Kidney glomerular epithelial cell (primary cell): ENCODE measurements around the gene MTHFD2L.

ENCODE experiments used
- DNase-seq: peaks from one replicate; lab custom pipeline; 2025; lab: John Stamatoyannopoulos, UW

MTHFD2L gene

DNA sequence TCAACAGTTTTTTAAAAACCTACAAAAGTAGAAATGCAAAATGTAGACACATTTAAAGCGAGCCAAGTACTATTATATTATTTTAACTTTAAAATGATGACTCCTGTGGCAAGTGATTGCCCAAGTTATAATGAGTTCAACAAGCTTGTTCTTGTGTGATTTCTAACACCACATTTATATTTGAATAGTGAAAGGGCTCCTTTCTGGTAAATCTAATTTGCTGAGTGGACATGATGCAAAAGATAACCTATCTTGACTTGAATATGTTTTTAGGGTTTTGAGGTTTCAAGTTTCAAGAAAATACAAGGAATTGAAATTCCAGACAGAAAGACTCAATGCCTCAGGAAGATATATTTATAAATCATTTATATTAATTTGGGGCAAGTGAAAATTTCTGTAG is 149.3 kb downstream of the MTHFD2L start:
- DNase-seq: no peak

DNA sequence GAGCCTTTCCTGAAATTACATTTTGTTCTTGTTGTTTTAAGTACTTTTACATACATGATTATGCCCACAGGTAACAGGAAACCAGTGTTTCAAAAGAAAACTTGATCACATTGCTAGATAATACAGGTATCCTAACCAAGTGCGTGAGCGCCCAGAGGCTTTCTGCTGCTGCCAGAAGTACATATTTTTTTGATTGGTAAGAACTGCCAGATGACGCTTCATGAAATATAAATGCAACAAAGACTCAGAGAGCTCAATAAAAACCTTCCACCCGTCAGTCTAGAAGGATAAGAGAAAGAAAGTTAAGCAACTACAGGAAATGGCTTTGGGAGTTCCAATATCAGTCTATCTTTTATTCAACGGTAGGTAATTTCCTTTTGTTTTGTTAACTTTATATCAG is 150.3 kb downstream of the MTHFD2L start, which contains the start of gene EPGN:
TSS of gene EPGN (plus strand) at position 256 of the 400 bp plus-strand sequence. CDS start at position 320, 64 bp downstream.
- no peak for DNase-seq

DNA sequence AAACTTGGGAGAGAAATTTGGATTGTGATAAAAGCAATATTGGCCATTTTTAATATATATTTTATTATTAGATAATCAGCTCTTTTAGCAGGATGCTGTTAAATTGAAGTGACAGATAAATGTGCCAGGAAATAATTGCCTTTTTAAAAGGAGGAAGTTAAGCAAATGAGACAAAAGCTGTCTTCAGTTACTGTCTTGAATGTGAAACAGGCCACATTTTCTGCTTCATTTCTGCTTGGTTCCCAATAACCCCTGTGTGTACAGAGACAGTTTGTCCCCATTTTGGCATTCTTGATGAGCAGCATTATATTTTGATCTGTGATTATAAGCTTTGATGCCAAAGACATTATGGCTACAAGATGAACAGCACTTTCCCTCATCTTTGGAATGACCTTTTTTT is 151.3 kb downstream of the MTHFD2L start:
- no peak for DNase-seq

DNA sequence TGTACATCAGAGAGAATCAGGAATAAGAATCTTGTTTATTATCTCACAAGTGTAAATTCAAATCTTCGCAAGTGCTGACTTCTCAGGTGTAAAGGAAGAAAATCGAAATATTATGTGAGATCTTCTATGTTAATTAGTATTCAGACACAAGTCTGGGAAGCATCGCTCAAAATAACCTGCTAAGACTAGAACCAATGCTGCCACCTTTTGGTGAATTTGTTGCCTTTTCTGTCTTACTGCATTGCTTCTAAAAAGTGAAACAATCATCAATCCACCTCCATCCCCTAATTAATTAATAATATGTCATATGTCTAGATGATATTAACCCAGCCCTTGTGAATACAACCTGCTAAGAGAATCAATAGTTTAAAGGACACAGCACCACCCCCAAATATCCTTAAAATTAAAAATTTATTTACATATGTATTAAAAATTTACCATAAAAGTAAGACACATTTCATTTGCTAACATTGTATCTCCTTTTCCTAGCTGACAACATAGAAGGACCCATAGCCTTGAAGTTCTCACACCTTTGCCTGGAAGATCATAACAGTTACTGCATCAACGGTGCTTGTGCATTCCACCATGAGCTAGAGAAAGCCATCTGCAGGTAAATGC is 153.9 kb downstream of the MTHFD2L start:
- peak; percentile 67 for DNase-seq

DNA sequence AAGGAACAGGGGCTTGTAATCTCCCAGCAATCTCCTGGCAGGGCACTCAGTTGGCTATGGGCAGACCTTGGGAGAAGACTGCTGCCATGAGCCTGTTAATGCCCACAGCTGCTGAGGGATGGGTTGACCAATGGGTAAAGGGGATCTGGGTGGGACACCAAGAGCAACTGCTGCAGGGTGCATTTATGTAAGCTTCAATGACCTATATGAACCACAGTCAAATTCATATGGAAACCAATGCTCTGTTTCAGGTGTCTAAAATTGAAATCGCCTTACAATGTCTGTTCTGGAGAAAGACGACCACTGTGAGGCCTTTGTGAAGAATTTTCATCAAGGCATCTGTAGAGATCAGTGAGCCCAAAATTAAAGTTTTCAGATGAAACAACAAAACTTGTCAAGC is 156.4 kb downstream of the MTHFD2L start:
- DNase-seq: no peak

DNA sequence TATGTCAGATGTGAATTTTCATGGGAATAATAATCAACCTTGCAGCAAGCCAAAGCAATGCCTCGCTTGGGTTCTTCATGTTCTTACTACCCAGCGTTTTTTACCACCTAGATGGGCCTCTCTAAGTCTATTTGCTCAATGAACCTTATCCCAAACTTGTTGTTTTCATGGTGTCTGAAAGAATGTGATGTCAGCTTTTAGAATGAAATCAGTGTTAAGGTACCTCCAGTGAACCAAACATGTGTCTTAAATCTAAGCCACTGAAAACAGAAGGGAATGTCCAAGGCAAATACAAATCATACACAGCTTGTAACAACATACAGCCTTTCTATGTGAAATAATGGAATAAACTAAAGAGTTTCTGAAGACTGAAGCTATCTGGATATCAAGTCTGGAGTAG is 157.0 kb downstream of the MTHFD2L start:
- DNase-seq: no peak

DNA sequence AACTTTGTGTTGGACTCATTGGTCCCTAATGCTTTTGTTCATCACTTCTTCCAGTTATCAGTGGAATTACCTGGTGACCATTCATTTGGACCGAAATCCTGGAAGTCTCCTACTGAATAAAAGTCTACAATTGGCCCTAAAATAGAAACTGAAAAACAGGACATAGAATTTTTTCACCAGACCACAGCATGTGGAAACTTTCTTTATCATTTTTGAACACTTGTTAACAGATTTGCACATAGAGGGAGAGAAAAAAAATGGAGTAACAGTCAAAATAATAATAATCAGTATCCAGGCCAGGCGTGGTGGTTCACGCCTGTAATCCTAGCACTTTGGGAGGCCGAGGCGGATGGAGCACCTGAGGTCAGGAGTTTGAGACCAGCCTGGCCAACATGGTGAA is 157.5 kb downstream of the MTHFD2L start:
- no peak for DNase-seq

DNA sequence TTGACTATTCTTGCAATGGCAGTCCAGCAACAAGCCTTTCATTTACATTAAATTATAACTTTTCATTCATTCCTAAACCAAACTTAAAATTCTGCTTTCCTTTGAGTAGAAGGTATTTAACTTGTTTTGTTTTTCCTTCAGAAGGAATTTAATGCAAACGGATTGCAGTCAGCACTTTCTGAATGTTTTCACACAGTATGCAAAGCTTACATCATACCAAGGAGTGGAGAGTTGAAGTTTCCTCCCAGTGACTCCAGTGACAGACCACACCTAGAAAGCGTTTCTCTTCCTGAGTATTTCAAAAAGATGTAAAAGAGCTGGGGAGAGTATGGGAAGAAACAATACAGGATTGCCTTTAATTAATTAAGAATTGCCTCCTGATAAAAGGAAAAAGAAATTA is 158.5 kb downstream of the MTHFD2L start:
- no peak for DNase-seq

DNA sequence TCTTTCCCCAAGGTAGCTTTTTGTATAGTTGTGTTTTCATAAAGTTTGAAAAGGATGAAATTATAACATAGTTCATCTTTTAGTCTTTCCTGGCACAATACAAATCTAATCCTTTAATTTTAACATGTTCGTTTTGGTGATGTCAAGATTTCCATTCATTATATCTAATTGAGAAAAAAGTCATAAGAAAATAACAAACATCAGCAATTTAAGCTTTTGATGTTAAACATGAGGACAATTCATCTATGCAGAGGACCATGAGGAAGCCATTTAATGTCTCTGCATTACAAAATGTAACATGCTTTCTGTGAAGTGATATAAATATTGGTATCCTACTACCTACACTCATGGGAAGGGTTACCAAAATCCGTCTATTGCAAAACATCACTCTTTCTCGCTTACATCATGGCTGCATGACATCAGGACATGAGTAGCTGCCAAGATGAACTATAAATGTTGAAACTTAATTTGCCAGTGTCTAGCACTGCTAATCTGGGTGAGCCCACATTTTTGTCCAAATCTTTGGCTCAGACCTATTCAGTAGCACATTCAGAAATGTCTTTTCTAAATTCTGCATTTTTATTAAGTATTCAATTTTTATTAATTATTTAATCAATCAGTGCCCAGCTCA is 159.8 kb downstream of the MTHFD2L start:
- DNase-seq: no peak

DNA sequence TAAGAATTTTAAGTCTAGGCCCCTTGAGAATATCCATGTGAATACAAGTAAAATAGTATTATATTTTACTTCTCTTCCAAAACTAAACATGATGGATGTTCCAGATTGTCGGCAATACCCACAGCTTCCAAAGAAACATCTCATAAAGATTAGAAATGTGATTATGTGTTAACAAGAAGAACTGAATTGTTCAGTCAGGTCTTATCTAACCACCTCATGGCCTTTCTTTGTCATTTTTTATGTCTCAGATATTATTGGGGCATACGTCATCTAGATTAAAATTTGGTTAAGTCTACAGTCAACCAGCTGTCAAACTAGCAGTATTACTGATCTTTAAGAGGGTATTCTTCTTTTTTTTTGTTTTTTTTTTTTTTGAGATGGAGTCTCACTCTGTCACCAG is 160.4 kb downstream of the MTHFD2L start:
- DNase-seq: no peak

DNA sequence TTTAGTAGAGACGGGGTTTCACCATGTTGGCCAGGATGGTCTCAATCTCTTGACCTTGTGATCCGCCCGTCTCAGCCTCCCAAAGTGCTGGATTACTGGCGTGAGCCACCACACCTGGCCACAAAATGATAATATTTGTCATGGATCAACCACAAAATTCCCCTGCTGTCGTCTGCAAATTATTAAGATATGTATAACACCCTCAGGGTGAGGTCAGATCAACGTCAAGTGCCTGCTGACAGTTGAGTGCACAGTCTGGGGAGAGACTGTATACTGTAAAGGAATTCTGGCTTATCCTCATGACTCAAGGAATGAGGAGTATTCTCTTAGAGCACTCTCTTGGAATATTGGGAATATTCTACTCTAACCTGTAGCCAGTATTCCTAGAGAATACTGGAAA is 161.6 kb downstream of the MTHFD2L start:
- no peak for DNase-seq

DNA sequence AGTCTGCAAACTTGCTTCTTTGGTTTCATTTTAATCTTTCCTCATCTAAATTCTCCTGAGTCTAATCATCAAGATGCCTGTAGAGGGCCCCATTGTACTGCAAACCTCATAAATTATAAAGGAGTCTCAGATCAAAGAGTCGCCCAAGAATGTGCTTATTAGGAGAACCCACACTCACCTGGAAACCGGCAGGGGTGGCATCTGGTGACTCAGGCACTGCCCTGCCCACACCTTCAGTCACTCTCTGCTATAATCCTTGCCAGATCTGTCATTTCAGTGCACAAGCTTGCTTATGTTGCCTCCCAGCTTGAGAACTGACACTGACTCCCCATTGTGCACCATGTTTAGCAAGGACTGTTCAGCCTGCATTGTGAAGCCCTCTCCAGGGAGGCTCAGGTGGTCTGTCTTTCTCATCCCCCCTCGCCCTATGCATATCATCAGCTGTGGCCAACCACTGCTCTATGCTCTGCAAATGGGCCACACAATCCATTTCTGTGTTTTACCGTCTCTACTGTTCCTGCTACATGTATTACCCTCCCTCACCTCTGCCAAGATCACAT is 162.7 kb downstream of the MTHFD2L start:
- peak; percentile 75 for DNase-seq

DNA sequence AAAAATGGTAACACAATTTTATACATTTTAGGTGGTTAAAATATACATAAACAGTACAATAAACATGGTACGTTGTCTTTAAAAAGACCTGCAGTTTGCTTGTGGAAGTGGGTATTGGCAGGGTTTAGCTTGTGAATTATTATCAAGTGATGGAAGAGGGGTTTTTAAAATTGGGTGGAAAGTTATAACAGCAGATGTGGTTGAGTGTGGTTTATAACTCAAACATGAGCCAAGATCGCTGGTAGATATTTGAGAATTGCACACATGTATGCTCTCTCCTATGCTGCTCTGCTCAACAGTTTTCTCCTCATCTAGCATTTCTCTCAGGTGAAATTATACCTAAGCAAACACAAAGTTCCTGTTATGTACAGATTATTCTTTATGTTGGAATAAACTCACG is 164.4 kb downstream of the MTHFD2L start:
- no peak for DNase-seq

DNA sequence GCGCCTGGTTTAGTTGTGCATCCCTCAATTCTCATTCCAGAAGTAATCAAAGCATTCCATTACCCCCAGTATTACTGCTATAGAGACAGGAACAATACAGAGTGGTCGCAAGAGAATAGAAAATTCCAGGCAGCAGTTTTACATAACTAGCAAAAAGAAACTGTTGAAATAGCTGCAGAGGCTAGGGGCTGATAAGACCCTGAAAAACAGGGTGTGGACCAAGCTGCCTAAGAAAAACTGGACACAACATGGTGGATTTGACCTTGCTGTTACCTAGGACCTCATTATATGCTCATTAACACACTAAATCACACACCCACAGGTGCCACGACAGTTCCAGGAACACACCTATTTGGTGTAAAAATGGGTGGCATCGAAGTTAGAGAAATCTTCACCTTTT is 165.7 kb downstream of the MTHFD2L start:
- no peak for DNase-seq

DNA sequence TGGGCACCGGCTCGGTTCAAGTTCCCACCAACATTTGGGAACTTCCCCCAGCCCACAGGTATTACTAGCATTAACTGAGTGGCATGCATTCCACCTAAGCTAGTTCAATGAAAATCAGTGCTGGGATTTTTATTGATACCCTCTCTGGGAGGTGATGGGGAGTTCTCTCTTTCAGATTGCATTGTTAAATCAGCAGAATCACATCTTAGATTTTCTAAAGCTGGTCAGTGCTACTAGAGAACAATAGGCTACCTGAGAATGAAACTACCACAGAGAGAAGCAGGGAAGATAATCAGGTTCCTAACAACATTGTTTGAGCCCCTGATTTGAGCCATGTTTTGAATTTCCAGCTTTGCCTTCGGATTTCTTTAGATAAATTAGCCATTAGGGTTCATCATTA is 166.3 kb downstream of the MTHFD2L start:
- DNase-seq: no peak

DNA sequence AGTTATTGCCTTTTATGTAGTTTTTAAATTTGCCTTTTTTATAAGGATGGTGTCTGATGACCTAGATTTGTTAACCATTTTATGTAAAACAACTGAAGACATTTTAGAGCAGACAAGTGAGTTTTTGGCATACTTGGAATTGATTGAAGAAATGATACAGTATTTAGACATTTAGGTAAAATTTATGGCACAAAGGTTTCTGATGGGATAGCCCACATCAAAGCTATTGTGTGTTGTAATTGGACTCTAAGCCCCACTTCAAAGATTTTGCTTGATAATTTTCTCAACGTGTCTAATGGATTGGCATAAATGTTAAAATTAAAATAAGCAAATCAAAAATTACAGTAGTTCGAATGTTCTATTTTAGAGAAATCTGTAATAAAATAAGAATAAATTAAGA is 168.0 kb downstream of the MTHFD2L start:
- DNase-seq: no peak

DNA sequence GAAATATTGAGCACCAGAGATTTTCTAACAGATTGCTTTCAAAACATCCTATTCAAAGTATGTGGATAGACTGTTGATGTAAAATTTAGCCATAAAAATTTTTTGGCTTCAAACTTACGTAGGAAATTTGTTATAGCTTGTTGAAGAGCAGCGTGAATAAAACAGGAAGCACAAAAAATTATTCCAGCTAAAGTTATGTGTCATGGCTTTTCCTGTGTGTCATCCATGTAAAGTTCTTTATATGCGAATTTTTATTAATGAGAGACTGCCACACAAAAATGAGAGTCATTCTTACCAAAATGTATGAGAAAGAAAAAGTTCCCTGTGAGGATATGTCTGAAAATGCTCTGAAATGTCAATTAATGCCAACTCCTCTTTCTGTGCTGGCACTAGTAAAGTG is 169.8 kb downstream of the MTHFD2L start:
- no peak for DNase-seq

DNA sequence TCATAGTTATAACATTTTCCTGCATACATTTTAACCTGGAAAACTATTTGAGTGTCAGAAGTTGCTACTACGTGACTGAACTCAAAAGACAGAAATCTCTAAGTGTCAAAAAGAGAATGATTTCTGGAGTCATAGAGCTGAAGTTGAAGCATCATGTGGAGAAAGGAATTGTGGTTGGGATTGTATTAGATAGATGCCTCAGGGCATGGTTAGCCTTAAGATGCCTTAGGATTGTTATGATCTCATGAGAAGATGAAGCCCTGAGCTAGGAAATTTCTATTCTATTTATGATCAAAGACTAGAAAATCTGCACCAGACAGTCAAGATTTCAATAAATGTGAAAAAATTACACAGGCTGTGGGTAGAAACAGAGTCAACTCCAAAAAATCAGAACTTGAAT is 170.6 kb downstream of the MTHFD2L start:
- DNase-seq: no peak

DNA sequence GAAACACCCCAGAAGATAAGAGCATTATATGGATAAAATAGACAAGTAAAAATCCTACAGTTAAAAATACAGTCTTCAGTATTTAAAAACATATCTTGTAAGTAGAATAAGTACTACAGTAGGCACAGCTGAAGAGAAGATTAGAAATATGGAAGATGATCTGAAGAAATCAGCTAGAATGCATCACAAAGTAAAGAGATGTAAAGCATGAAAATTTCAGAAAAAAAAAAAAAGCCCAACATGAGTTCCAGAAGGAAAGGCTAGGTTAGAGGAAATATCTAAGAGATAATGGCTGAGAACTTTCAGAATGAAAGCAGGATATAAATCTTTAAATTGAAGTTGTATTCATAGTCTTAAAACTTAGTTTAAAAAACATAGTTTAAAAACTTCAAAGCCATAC is 171.4 kb downstream of the MTHFD2L start:
- no peak for DNase-seq

DNA sequence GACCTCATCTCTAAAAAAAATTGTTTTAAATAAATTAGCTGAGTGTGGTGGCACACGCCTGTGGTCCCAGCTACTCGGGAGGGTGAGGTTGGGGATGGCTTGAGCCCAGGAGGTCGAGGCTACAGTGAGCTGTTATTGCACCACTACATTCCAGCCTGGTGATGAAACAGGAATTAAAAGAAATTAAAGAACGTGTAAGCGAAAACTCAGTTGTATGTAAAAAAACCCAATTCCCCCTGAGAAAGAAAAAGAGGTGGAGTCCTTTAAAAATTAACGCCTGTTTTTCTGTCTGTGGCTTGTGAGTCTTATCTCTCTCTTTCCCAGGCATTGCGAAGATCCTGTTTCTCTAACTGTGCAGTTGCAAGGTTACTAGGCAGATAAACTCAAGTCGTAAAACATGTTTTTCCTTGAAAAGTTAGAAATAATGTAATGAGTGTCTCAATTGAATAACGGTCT is 172.4 kb downstream of the MTHFD2L start:
- DNase-seq: no peak

DNA sequence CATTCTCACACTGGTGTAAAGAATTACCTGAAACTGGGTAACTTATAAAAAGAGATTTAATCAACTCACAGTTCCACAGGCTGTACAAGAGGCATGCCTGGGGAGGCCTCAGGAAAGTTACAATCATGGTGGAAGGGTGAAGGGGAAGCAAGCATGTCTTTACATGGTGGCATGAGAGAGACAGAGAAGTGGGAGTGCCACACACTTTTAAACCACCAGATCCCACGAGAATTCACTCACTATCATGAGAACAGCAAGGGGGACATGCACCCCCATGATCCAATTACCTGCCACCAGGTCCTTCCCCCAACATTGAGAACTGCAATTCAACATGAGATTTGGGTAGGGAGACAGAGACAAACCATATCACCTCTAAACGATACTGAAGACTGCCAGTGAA is 173.3 kb downstream of the MTHFD2L start:
- DNase-seq: no peak

DNA sequence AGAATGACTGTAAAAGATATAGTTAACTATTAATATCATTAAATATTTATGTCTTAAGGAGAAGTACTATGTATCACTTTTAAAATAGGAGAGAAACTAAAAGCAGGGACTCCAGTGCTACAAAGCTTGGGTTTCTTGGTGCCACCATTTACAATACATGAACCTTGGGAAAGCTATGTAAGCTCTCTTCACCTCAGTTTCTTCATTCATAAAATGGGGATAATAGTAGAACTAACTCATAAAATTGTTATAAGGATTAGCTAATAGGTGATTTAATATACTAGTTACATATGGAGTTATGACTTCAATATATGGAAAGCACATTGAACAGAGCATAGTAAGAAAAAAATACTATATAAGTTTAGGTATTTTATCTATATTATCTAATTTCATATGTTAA is 174.0 kb downstream of the MTHFD2L start:
- no peak for DNase-seq

DNA sequence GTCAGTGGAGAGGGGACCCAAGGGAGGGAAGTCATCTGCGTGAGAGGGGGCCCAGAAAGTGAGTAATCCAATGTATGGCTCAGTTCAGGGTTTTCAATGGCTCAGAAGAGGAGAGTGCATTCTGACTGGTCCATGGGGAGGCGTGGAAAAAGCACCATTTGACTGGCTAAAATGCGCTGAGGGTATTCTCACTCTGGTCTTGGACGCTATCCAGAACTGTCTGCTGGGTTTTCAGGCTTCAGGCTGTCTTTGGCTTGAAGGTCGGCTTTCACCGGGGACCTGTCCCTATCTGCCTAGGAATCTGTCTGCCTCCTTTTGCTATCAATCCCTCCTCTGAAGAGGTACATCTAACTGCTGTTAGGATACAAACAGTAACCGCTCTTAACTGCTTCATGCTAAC is 176.7 kb downstream of the MTHFD2L start:
- no peak for DNase-seq
